Ureter (tissue), 1 donor: ENCODE measurements around the gene DDX25. TPM values are rescaled to one million over a fixed set of nuclear protein-coding genes. Genes with fewer than 3 reads are reported as not detected.

Source experiments
- DNase-seq: peaks from one replicate; pipeline ENCODE4 v3.0.0-alpha.2; 2020; ENCODE audit warnings: low spot score
- total RNA-seq: library from RNA; stranded (reverse); gene quantifications from one replicate; pipeline ENCODE4 v1.2.4, GENCODE V29; 2023
- donor health status: DM: yes; HTN: yes; CAD: no.

DDX25 gene
- total RNA-seq, 1 donor from 2014 or later = not detected

DNA sequence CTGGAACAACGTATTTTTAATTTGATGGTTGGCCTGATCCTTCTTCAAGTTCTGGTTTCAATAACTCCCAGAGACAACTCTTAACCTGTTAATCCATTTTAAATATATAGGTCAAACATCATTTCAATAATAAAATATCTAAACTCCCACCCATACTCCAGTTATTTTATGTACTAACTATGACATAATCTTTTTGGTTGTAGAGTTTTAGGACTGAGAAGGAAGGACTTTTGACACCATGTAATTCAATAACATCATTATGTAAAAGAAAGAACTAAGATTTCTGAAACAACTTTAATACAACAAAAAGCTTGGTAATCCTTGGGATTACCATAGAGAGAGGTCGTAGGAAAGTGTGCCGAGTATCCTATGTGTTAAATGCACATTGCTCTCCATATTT is 73.0 kb downstream of the DDX25 start:
- no peak for DNase-seq

DNA sequence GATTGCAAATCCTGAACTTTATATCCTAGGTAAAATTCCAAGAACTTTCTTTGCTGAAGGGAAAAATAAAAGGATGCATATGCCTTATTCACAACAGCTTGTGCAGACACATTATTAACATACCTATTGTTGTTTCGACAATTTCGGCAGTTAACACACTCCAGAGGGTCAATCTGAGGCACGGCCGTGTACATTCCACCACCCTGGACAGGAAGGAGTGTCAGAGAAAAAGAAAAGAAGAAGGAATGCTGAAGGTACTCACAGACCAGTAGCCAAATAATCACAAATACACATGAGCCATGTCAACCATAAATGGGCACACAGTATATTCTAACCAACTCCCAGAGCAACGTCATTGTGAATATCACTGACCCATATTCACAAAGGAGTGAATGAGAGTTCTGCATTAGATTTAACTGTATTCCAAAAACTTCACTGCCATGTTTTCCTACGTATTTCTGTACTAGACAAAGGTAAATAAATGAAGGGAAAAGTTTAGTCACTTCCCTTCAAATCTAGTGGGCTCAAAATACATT is 73.9 kb downstream of the DDX25 start:
- no peak for DNase-seq

Other genes starting within 250 kb of the DDX25 start
- gene ACRV1, start 223.7 kb upstream of the DDX25 start, total RNA-seq = not detected
- not detected for gene PATE1, start 158.2 kb upstream of the DDX25 start, total RNA-seq
- 0.23 TPM for gene PATE2, start 125.7 kb upstream of the DDX25 start, total RNA-seq
- gene PATE3, start 116.4 kb upstream of the DDX25 start, total RNA-seq = not detected
- not detected for gene PATE4, start 71.2 kb upstream of the DDX25 start, total RNA-seq
- gene HYLS1, start 16.8 kb upstream of the DDX25 start, total RNA-seq = 2.7 TPM
- gene PUS3, start 1.3 kb upstream of the DDX25 start, total RNA-seq = 14.8 TPM
- gene VSIG10L2, start 41.5 kb downstream of the DDX25 start, total RNA-seq = 0.75 TPM
- 7.4 TPM for gene CDON, start 158.4 kb downstream of the DDX25 start, total RNA-seq